A673 (cell line): ENCODE results near the gene MIXL1. TPM values are rescaled to one million over a fixed set of nuclear protein-coding genes. Genes with fewer than 3 reads are reported as not detected.

Experiments
- BruUV-seq: library from RNA; stranded (reverse); fragments of 400-500 nt; replicated peaks from 2 replicates; lab custom pipeline; 2021; lab: Mats Ljungman, UMichigan
- CTCF ChIA-PET: fragments of 300-600 bp; sonication (Branson Sonifier 250); formaldehyde crosslinking; loops from one replicate; lab custom pipeline; 2022; ENCODE audit warnings: antibody characterized with exemption; lab: Charles Lee
- POLR2A ChIA-PET: fragments of 300-600 bp; sonication (Branson Sonifier 250); formaldehyde crosslinking; loops from one replicate; lab custom pipeline; 2022; ENCODE audit warnings: antibody characterized with exemption; ENCODE audit not compliant: low non-redundant PET; lab: Charles Lee
- DNase-seq: peaks from one replicate; pipeline ENCODE4 v3.0.0-alpha.2; 2015; ENCODE audit warnings: low spot score
- H3K27ac ChIP-seq: fragments of 200-600 bp; sonication (generic); 2 replicates; pipeline ENCODE4 v1.5.1; 2016; ENCODE audit warnings: mixed run types, low read depth, mild to moderate bottlenecking, mixed read lengths, antibody characterized with exemption, low read length; ENCODE audit not compliant: poor library complexity, severe bottlenecking
- H3K27me3 ChIP-seq: fragments of 200-600 bp; sonication (generic); replicated peaks from 2 replicates; pipeline ENCODE4 v1.6.1; 2017; ENCODE audit warnings: mixed run types, low read depth, mild to moderate bottlenecking, mixed read lengths, antibody characterized with exemption, low read length; ENCODE audit not compliant: insufficient read depth, poor library complexity
- H3K36me3 ChIP-seq: fragments of 200-600 bp; sonication (generic); 2 replicates; pipeline ENCODE4 v1.6.1; 2016; ENCODE audit warnings: mixed run types, mild to moderate bottlenecking, mixed read lengths, antibody characterized with exemption, low read length; ENCODE audit not compliant: insufficient read depth, poor library complexity, severe bottlenecking
- H3K4me1 ChIP-seq: fragments of 200-600 bp; sonication (generic); 2 replicates; pipeline ENCODE4 v1.6.1; 2017; ENCODE audit warnings: mixed run types, mild to moderate bottlenecking, mixed read lengths, antibody characterized with exemption, low read length; ENCODE audit not compliant: insufficient read depth, poor library complexity, severe bottlenecking
- H3K4me3 ChIP-seq: fragments of 200-600 bp; sonication (generic); 2 replicates; pipeline ENCODE4 v1.5.1; 2016; ENCODE audit warnings: low read depth, mixed run types, mild to moderate bottlenecking, mixed read lengths, low read length; ENCODE audit not compliant: poor library complexity, severe bottlenecking
- H3K9me3 ChIP-seq: fragments of 200-600 bp; sonication (generic); 2 replicates; pipeline ENCODE4 v1.6.1; 2016; ENCODE audit warnings: mixed run types, low read depth, mild to moderate bottlenecking, mixed read lengths, antibody characterized with exemption, low read length; ENCODE audit not compliant: poor library complexity, severe bottlenecking
- CTCF ChIP-seq: fragments of 300-800, 200-600 bp; sonication (generic); conservative IDR thresholded peaks from 2 replicates; pipeline ENCODE4 v1.5.1; 2017; ENCODE audit warnings: low read depth, mild to moderate bottlenecking, antibody characterized with exemption, low read length, moderate library complexity, mixed read lengths
- EZH2 ChIP-seq: fragments of 200-600 bp; sonication (generic); IDR thresholded peaks from 2 replicates; pipeline ENCODE4 v1.6.1; 2017; ENCODE audit warnings: borderline replicate concordance, low read depth, mild to moderate bottlenecking, mixed read lengths, antibody characterized with exemption, low read length; ENCODE audit not compliant: poor library complexity, severe bottlenecking
- intact Hi-C: fragments of 100-400 bp; cut with micrococcal nuclease; formaldehyde crosslinking; loops from one replicate; pipeline ENCODE4 v1.10.0; 2022; ENCODE audit not compliant: unreplicated experiment
- total RNA-seq: library from RNA; stranded (reverse); gene quantifications from 2 replicates; pipeline ENCODE4 v1.2.3, GENCODE V29; 2021

Gene MIXL1
- total RNA-seq, 1 experiment from 2014 or later = not detected

- POLR2A ChIA-PET = no interaction called here
- no TSS peak for BruUV-seq
Observed at GRCh38 chr1:226217273-226217672, 6.2 kb upstream of the MIXL1 start.

GRCh38 chr1:226220473-226221189, 2.8 kb upstream of the MIXL1 start:
- no TSS peak for BruUV-seq
- peaks cover 5% of the 10 kb centered on the region for H3K27me3 ChIP-seq
- DNase-seq = no peak
- H3K9me3 ChIP-seq = no peaks in the 10 kb centered on the region
- H3K27ac ChIP-seq = no peak overlapping the region
- ChIA-PET CTCF (no interaction called here), POLR2A (no interaction called here)
- no peak for TF ChIP-seq EZH2
- TF ChIP-seq CTCF = no peak
- no peaks in the 10 kb centered on the region for H3K36me3 ChIP-seq
- intact Hi-C loops = no loop called here
- H3K4me1 ChIP-seq = no peaks in the 10 kb centered on the region
- H3K4me3 ChIP-seq = no peak overlapping the region

More at GRCh38 chr1:226217273-226217672, 6.2 kb upstream of the MIXL1 start:
- TF ChIP-seq CTCF = no peak
- TF ChIP-seq EZH2 = no peak
- Histone ChIP-seq H3K27me3 (no peaks in the 10 kb centered on the region), H3K4me1 (no peaks in the 10 kb centered on the region), H3K36me3 (no peaks in the 10 kb centered on the region), H3K27ac (no peak overlapping the region), H3K4me3 (no peak overlapping the region), H3K9me3 (no peaks in the 10 kb centered on the region)
- CTCF ChIA-PET = no interaction called here
- DNase-seq = no peak
- intact Hi-C loops = no loop called here

- ChIA-PET POLR2A (no interaction called here), CTCF (interaction anchor here (0.6 kb wide), 1 partner anchor 38 kb away, joined by 5 read pairs; no protein-coding TSS in a partner anchor)
- Histone ChIP-seq H3K4me3 (no peak overlapping the region), H3K36me3 (no peaks in the 10 kb centered on the region), H3K9me3 (no peaks in the 10 kb centered on the region), H3K27ac (no peak overlapping the region), H3K27me3 (peaks cover 5% of the 10 kb centered on the region), H3K4me1 (no peaks in the 10 kb centered on the region)
- TF ChIP-seq CTCF (no peak), EZH2 (no peak)
- no TSS peak for BruUV-seq
- no peak for DNase-seq
- intact Hi-C loops = no loop called here
Observed at GRCh38 chr1:226222686-226223085, 778 bp upstream of the MIXL1 start.
